H1 (cell line): ENCODE measurements around the gene MCCD1. TPM values are rescaled to one million over a fixed set of nuclear protein-coding genes. Genes with fewer than 3 reads are reported as not detected.

Experiments
- CTCF ChIA-PET: fragments of 300-600 bp; sonication (Branson Sonifier 250); formaldehyde crosslinking; loops from one replicate; lab custom pipeline; 2021; ENCODE audit not compliant: partially characterized antibody; lab: Charles Lee
- POLR2A ChIA-PET: fragments of 300-600 bp; sonication (Branson Sonifier 250); formaldehyde crosslinking; loops from one replicate; lab custom pipeline; 2021; ENCODE audit warnings: inconsistent platforms; ENCODE audit not compliant: partially characterized antibody; lab: Charles Lee
- DNase-seq, 2 experiments: peaks; one replicate each; pipeline versions ENCODE4 v3.0.0 to v3.0.0-alpha.2; 2010 to 2022; ENCODE audit warnings: low spot score in 2 of 2, low read depth in 1 of 2, mixed read lengths in 1 of 2
- FAIRE-seq: peaks from 2 replicates; lab custom pipeline; 2011; peaks lifted over from hg19 to GRCh38; lab: Jason Lieb, UNC
- H2AFZ ChIP-seq: 2 replicates; pipeline ENCODE4 v1.8.1; 2012; ENCODE audit warnings: low read length, inconsistent platforms
- H2AK5ac ChIP-seq: 2 replicates; pipeline ENCODE4 v1.6.1; 2013; ENCODE audit warnings: low read depth, low read length
- H2BK120ac ChIP-seq: replicated peaks from 2 replicates; pipeline ENCODE3; 2013; ENCODE audit warnings: low read depth, low read length, inconsistent platforms
- H2BK12ac ChIP-seq: 2 replicates; pipeline ENCODE4 v1.6.1; 2013; ENCODE audit warnings: low read depth, low read length
- H2BK15ac ChIP-seq: 2 replicates; pipeline ENCODE4 v1.6.1; 2013; ENCODE audit warnings: low read length
- H2BK20ac ChIP-seq: 2 replicates; pipeline ENCODE4 v1.6.1; 2013; ENCODE audit warnings: low read length
- H2BK5ac ChIP-seq: 2 replicates; pipeline ENCODE4 v1.6.1; 2013; ENCODE audit warnings: low read depth, low read length
- H3K14ac ChIP-seq: 2 replicates; pipeline ENCODE4 v1.6.1; 2013; ENCODE audit warnings: inconsistent platforms; ENCODE audit not compliant: insufficient read length
- H3K18ac ChIP-seq: 2 replicates; pipeline ENCODE4 v1.6.1; 2013; ENCODE audit warnings: low read length; ENCODE audit errors: extremely low read depth
- H3K23ac ChIP-seq: 2 replicates; pipeline ENCODE4 v1.6.1; 2013; ENCODE audit warnings: inconsistent platforms; ENCODE audit not compliant: insufficient read length
- H3K23me2 ChIP-seq: 2 replicates; pipeline ENCODE4 v1.6.1; 2013; ENCODE audit warnings: low read depth, low read length
- H3K27ac ChIP-seq: 2 replicates; pipeline ENCODE4 v1.6.1; 2011; ENCODE audit warnings: low read depth, low read length, inconsistent platforms
- H3K27me3 ChIP-seq, 4 experiments: replicated peaks in 1 of 4; 1 replicate in 1 of 4; 2 replicates in 3 of 4; pipeline versions ENCODE4 v1.6.1 to v1.8.1; 2011 to 2013; ENCODE audit warnings: low read length in 3 of 4, mild to moderate bottlenecking in 3 of 4, inconsistent platforms in 2 of 4, mixed read lengths in 2 of 4, moderate library complexity in 1 of 4; ENCODE audit not compliant: control insufficient read depth in 3 of 4, insufficient read depth in 3 of 4; ENCODE audit errors: extremely low read depth in 1 of 4
- H3K36me3 ChIP-seq, 4 experiments: 2 replicates each; pipeline versions ENCODE4 v1.6.1 to v1.8.1; 2011 to 2013; ENCODE audit warnings: mild to moderate bottlenecking in 4 of 4, low read length in 3 of 4, moderate library complexity in 2 of 4, control low read depth in 1 of 4, inconsistent platforms in 1 of 4; ENCODE audit not compliant: insufficient read depth in 4 of 4, control insufficient read depth in 2 of 4
- H3K4ac ChIP-seq: replicated peaks from 2 replicates; pipeline ENCODE3; 2013; ENCODE audit warnings: low read length, low read depth, mixed read lengths, inconsistent platforms; ENCODE audit not compliant: insufficient read length
- H3K4me1 ChIP-seq, 4 experiments: replicated peaks in 1 of 4; 1 replicate in 1 of 4; 2 replicates in 3 of 4; pipeline versions ENCODE4 v1.6.1 to v1.8.1; 2011 to 2013; ENCODE audit warnings: low read length in 3 of 4, inconsistent platforms in 2 of 4, mixed read lengths in 1 of 4; ENCODE audit not compliant: insufficient read depth in 4 of 4, control insufficient read depth in 3 of 4
- H3K4me2 ChIP-seq, 2 experiments: 2 replicates each; pipeline versions ENCODE4 v1.6.1 to v1.8.1; 2011 to 2013; ENCODE audit warnings: low read depth in 2 of 2, low read length in 2 of 2, control low read depth in 1 of 2, inconsistent platforms in 1 of 2, mild to moderate bottlenecking in 1 of 2; ENCODE audit not compliant: insufficient read depth in 1 of 2
- H3K4me3 ChIP-seq, 4 experiments: fragments of 200-600, 300-600 bp in 1 of 4; sonication (generic), shearing (Covaris generic), sonication (Bioruptor Twin) in 1 of 4; 2 replicates each; pipeline versions ENCODE4 v1.5.1 to v1.8.1; 2011 to 2016; ENCODE audit warnings: low read length in 4 of 4, low read depth in 3 of 4, control low read depth in 2 of 4, inconsistent platforms in 2 of 4, mild to moderate bottlenecking in 2 of 4, mixed read lengths in 1 of 4, moderate library complexity in 1 of 4; ENCODE audit not compliant: insufficient read depth in 2 of 4; ENCODE audit errors: extremely low read depth in 1 of 4
- H3K56ac ChIP-seq: replicated peaks from 2 replicates; pipeline ENCODE3; 2013; ENCODE audit warnings: low read depth, mild to moderate bottlenecking, mixed read lengths, low read length, inconsistent platforms; ENCODE audit not compliant: insufficient read length
- H3K79me1 ChIP-seq: 2 replicates; pipeline ENCODE4 v1.6.1; 2013; ENCODE audit warnings: low read depth, low read length, control low read depth
- H3K79me2 ChIP-seq, 2 experiments: 2 replicates each; pipeline versions ENCODE4 v1.6.1 to v1.8.1; 2012 to 2013; ENCODE audit warnings: low read length in 2 of 2, mild to moderate bottlenecking in 2 of 2, inconsistent platforms in 1 of 2; ENCODE audit not compliant: insufficient read depth in 2 of 2, control insufficient read depth in 1 of 2
- H3K9ac ChIP-seq, 4 experiments: replicated peaks in 1 of 4; 1 replicate in 1 of 4; 2 replicates in 3 of 4; pipeline versions ENCODE4 v1.6.1 to v1.8.1; 2011 to 2013; ENCODE audit warnings: low read depth in 3 of 4, low read length in 3 of 4, control low read depth in 2 of 4, mild to moderate bottlenecking in 2 of 4, moderate library complexity in 2 of 4, inconsistent platforms in 1 of 4; ENCODE audit errors: extremely low read depth in 1 of 4
- H3K9me3 ChIP-seq, 2 experiments: 2 replicates each; pipeline versions ENCODE4 v1.6.1 to v1.8.1; 2012 to 2013; ENCODE audit warnings: mild to moderate bottlenecking in 2 of 2, moderate library complexity in 2 of 2, control low read depth in 1 of 2, inconsistent platforms in 1 of 2, low read depth in 1 of 2, low read length in 1 of 2, mixed read lengths in 1 of 2; ENCODE audit not compliant: insufficient read depth in 2 of 2
- H4K20me1 ChIP-seq, 2 experiments: replicated peaks in 1 of 2; 2 replicates each; pipeline versions ENCODE3 to v1.8.1; 2011 to 2013; ENCODE audit warnings: inconsistent platforms in 2 of 2, low read length in 2 of 2, mild to moderate bottlenecking in 1 of 2; ENCODE audit not compliant: insufficient read depth in 2 of 2, control insufficient read depth in 1 of 2
- H4K5ac ChIP-seq: 2 replicates; pipeline ENCODE4 v1.6.1; 2013; ENCODE audit warnings: low read length, low read depth, mixed read lengths, inconsistent platforms; ENCODE audit not compliant: insufficient read length
- H4K8ac ChIP-seq: 2 replicates; pipeline ENCODE4 v1.8.0; 2013; ENCODE audit warnings: mild to moderate bottlenecking, moderate library complexity, low read length, inconsistent platforms; ENCODE audit not compliant: insufficient read depth; ENCODE audit errors: extremely low read depth
- H4K91ac ChIP-seq: replicated peaks from 2 replicates; pipeline ENCODE3; 2013; ENCODE audit warnings: low read length, mixed read lengths, inconsistent platforms; ENCODE audit not compliant: insufficient read length
- ASH2L ChIP-seq: fragments of 200-600, 300-600 bp; sonication (generic); IDR thresholded peaks from one replicate; pipeline ENCODE4 v1.7.1; 2017; ENCODE audit warnings: low read length
- BCL11A ChIP-seq, 2 experiments: IDR thresholded peaks; one replicate each; pipeline ENCODE4 v1.6.1; 2011; ENCODE audit warnings: low read depth in 2 of 2, low read length in 2 of 2, mild to moderate bottlenecking in 2 of 2
- CREB1 ChIP-seq: IDR thresholded peaks from 2 replicates; pipeline ENCODE4 v1.6.1; 2012; ENCODE audit warnings: inconsistent platforms
- EZH2 ChIP-seq: fragments of 200-600 bp; sonication (generic); IDR thresholded peaks from 2 replicates; pipeline ENCODE4 v1.7.1; 2012; ENCODE audit warnings: low read depth, mild to moderate bottlenecking, moderate library complexity, low read length, inconsistent platforms; ENCODE audit not compliant: severe bottlenecking
- SP2 ChIP-seq: IDR thresholded peaks from 2 replicates; pipeline ENCODE4 v1.6.1; 2012; ENCODE audit warnings: mild to moderate bottlenecking, low read length, inconsistent platforms
- ZNF274 ChIP-seq: IDR thresholded peaks from 2 replicates; pipeline ENCODE4 v1.7.0; 2012; ENCODE audit warnings: low read length, borderline replicate concordance; ENCODE audit errors: extremely low read depth
- WGBS, 2 experiments: shearing (Covaris generic) in 1 of 2; methylation state at CpG; one replicate each; pipeline versions ENCODE4 v1.1.6 to v1.1.7; 2013 to 2015; ENCODE audit warnings: low lambda C conversion rate in 2 of 2, mixed read lengths in 2 of 2, inconsistent platforms in 1 of 2, low coverage in 1 of 2, missing lambda C conversion rate in 1 of 2; ENCODE audit not compliant: insufficient replicate concordance in 2 of 2, insufficient coverage in 1 of 2, insufficient read length in 1 of 2; ENCODE audit errors: extremely low coverage in 1 of 2, missing lambda C conversion rate in 1 of 2; 5-methylcytosine and 5-hydroxymethylcytosine counted together
- polyA plus RNA-seq, 7 experiments: library from polyadenylated mRNA; depleted of rRNA in 3 of 7; stranded (reverse) in 5 of 7; unstranded in 2 of 7; fragments of >200 nt in 5 of 7; fragments of 200-250 nt in 2 of 7; gene quantifications; 1 replicate in 5 of 7; 2 replicates in 1 of 7; 4 replicates in 1 of 7; pipeline versions ENCODE4 v1.2.1 to v1.2.3, GENCODE V29; 2011 to 2013; ENCODE audit warnings: missing spikeins in 2 of 7, mixed read lengths in 2 of 7
- total RNA-seq: library from RNA; stranded (reverse); fragmentation: NEBNext Ultra II Directional; extraction: Animal tissue kit (Norgen Biotek cat#: 25700); gene quantifications from 2 replicates; pipeline ENCODE4 v1.2.1, GENCODE V29; 2021

MCCD1 gene
- total and polyA plus RNA-seq, 2 of the 8 experiments (the other 6 are each of a cell fraction or from before 2014, with no cell fraction given): not detected

GRCh38 chr6:31525932-31526591 is 2.7 kb upstream of the MCCD1 start:
- Histone ChIP-seq H4K8ac (no peak overlapping the region), H2BK12ac (no peak overlapping the region), H2BK15ac (no peak overlapping the region), H2BK120ac (no peak overlapping the region), H3K4ac (no peak overlapping the region), H4K91ac (no peak overlapping the region), H3K4me3 (no peak overlapping the region), H3K36me3 (peaks cover 9 to 19% (median 11%) of the 10 kb centered on the region in 4 experiments), H2AFZ (no peak overlapping the region), H3K56ac (no peak overlapping the region), H4K5ac (no peak overlapping the region), H2BK5ac (no peak overlapping the region), H3K27ac (no peak overlapping the region; the same call in 1 of the 2 replicates), H2AK5ac (no peak overlapping the region), H3K9ac (no peak overlapping the region), H3K14ac (no peak overlapping the region), H3K23ac (no peak overlapping the region), H4K20me1 (peaks cover 8 to 15% of the 10 kb centered on the region in 2 experiments), H3K9me3 (no peaks in the 10 kb centered on the region), H3K79me1 (no peaks in the 10 kb centered on the region), H3K23me2 (no peaks in the 10 kb centered on the region), H3K4me2 (no peak overlapping the region), H3K4me1 (peaks cover 0 to 5% (median 3%) of the 10 kb centered on the region in 4 experiments; a peak in 3 of 7 replicates), H3K27me3 (no peaks in the 10 kb centered on the region), H3K79me2 (no peaks in the 10 kb centered on the region), H2BK20ac (no peak overlapping the region), H3K18ac (no peak overlapping the region)
- no peak for TF ChIP-seq SP2
- TF ChIP-seq CREB1: no peak
- TF ChIP-seq BCL11A (IDR thresholded peaks at IDR 0.05; ENCODE audit: low read depth in 2 of 2, low read length in 2 of 2): no peak
- no peak for TF ChIP-seq ZNF274
- no peak for TF ChIP-seq ASH2L
- no peak for TF ChIP-seq EZH2
- POLR2A ChIA-PET: interaction anchor here (0.6 to 18.4 kb wide), 6 partner anchors 13 to 620 kb away, joined by 3 to 428 read pairs (median 4); partner anchors contain the start of genes ATP6V1G2, DDX39B and NFKBIL1
- DNase-seq: no peak
- CTCF ChIA-PET: interaction anchor here (0.6 to 1.6 kb wide), 3 partner anchors 32 to 71 kb away, joined by 3 to 5 read pairs (median 3); no protein-coding TSS in a partner anchor
- WGBS, 2 experiments: 98% methylated on average over 4 of the region's 4 CpGs; no CpG with 5 or more reads in 1 of the 2 experiments
- no peak for FAIRE-seq
